GM12891 (cell line): ENCODE measurements around the gene QRICH1.

Source experiments
- PAX5 ChIP-seq: IDR thresholded peaks from 2 replicates; pipeline ENCODE4 v1.6.1; 2011; ENCODE audit warnings: low read length, moderate library complexity, mild to moderate bottlenecking; ENCODE audit not compliant: insufficient read depth, severe bottlenecking
- POLR2A ChIP-seq: IDR thresholded peaks from 2 replicates; pipeline ENCODE4 v1.6.1; 2011; ENCODE audit warnings: low read depth, low read length, control low read depth
- POLR2AphosphoS5 ChIP-seq: IDR thresholded peaks from 2 replicates; pipeline ENCODE4 v1.6.1; 2011; ENCODE audit warnings: low read depth, low read length, control low read depth
- TAF1 ChIP-seq: IDR thresholded peaks from 2 replicates; pipeline ENCODE4 v1.6.1; 2011; ENCODE audit warnings: low read depth, low read length, control low read depth

- no peak for TF ChIP-seq POLR2AphosphoS5
- TF ChIP-seq POLR2A, result no peak
- no peak for TF ChIP-seq TAF1
- TF ChIP-seq PAX5, result no peak
Measured at GRCh38 chr3:49098910-49099630, 5.2 kb upstream of the QRICH1 start.
